ENCODE data around the gene MRPS31.
"Not testable (repeated sequence)": the region's sequence is repeated elsewhere in the genome, so short reads cannot be mapped to it uniquely, and the experiment has no call there.

Gene MRPS31

DNA sequence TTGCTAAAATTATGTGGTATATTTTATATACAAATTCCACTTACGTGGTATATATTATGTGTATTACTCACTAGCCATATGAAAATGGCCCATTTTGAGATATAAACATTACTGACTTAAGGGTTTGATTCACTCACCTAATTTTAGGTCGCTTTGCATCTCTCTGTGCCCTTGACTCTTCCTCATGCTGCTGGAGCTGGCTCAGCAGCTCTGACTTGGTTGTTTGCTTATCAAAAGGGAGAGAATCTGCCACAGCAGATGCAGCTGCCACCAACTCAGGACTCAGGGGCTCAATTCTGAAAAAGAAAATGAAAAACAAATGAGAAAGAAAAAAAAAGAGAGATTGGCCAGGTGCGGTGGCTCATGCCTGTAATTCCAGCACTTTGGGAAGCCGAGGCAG lies 12.2 kb downstream of the MRPS31 start:
- no peak for DNase-seq

DNA sequence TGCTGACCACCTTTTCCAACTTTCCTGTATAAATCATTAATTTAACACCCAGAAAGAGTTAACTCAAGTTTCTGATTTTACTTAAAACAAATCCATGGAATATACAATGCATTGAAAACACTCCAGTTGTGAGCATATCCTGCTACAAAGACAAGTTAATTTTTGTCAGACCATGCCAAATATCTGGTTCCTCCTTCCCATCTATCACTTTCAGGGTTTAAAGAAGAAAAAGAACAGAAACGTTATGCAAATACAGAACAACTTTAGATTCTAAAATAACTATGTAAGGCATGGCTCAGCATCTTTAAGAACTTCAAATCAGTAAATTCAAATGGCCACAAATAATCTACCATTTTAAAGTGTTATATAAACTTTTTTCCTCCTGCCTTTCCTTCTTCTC lies 14.9 kb downstream of the MRPS31 start:
- DNase-seq = no peak

DNA sequence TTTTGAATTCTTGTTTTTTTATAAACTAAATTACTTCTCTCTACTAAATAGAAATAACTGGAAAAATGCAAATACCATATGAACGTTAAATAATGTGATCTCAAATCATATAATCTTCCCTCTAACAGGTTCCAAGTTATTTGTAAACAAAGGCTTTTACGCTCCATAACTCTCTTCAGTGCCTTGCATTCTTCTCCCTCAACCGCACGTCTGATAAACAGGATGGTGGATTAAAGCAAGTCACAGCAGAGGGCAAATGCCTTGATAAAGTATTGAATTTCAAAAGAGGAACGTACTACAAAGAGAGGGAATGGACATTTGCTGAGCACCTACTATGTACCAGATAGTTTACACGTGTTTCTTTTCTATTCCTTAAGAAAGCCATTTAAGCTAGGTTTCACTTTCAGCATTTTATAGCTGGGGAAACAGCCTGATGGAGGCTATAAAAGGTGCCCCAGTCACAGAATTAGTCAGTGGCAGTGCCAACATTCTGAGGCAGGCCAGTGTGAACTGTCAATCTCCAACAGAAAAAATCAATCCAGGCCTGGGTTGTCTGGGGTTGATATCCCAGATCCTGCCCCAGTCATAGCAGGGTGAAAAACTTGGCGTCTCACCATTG lies 15.8 kb downstream of the MRPS31 start:
- no peak for DNase-seq

DNA sequence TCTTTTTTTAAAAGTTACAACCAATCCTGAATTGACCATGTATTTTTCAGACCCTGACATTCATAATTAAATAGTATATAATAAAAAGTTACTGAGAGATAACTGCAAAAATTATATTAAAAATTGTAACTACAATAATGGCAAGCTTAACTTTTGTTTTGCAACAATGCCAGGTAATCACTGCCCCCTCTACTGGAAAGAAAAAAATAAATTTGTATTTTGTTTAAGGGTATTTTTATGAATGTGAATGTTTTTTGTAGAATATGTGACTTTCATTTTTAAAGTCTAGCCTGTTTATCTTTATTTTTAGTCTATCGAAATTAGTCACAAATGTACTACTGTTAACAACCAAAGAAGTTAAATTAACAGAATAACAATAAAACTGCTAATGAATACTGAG lies 21.7 kb downstream of the MRPS31 start:
- no peak for DNase-seq

DNA sequence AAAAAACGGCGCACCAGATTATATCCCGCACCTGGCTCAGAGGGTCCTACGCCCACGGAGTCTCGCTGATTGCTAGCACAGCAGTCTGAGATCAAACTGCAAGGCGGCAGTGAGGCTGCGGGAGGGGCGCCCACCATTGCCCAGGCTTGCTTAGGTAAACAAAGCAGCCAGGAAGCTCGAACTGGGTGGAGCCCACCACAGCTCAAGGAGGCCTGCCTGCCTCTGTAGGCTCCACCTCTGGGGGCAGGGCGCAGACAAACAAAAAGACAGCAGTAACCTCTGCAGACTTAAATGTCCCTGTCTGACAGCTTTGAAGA lies 35.8 kb downstream of the MRPS31 start:
- not testable (repeated sequence) for DNase-seq

DNA sequence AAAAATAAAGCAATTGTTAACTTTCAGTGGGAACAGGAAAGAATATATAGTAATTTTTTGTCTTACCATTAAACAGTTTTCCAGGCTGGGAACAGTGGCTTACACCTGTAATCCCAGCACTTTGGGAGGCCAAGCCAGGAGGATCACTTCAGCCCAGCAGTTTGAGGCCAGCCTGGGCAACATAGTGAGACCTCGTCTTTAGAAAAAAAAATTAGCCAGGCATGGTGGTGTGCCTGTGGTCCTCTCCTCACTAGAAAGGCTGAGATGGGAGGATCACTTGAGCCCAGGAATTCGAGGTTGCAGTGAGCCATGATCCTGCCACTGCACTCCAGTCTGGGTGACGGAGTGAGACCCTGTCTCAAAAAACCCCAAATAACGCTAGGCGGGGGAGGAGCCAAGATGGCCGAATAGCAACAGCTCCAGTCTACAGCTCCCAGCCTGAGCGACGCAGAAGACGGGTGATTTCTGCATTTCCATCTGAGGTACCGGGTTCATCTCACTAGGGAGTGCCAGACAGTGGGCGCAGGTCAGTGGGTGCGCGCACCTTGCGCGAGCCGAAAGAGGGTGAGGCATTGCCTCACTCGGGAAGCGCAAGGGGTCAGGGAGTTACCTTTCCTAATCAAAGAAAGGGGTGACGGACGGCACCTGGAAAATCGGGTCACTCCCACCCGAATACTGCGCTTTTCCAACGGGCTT lies 36.3 kb downstream of the MRPS31 start:
- not testable (repeated sequence) for DNase-seq

DNA sequence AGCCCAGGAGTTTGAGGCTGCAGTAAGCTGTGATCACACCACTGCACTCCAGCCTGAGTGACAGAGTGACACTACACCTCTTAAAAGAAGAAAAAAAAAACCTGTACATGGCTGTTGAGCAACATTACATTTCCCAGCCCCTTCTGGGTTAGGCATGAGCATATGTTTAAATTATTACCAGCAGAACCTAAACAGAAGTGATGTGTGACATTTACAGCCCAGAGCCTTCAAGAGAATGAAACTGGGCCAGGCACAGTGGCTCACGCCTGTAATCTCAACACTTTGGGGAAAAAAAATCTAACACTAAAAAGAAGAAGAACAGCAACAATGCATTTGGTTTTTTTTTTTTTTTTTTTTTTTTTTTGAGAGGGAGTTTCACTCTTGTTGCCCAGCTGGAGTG lies 38.3 kb downstream of the MRPS31 start:
- no peak for DNase-seq

DNA sequence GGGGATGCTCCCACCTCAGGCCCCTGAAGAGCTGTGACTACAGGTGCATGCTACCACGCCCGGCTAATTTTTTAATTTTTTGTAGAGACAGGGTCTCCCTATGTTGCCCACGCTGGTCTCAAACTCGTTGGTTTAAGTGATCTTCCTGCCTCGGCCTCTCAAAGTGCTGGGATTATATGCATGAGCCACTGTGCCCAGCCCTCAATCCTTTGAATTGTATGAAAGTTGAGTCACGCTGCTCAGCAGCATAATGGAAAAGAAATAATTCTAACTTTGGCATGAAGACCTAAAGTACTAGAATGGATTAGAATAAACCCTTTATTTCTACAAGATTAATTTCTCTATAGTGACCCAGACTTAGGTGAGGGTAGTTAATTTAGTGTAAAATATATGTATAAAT lies 42.4 kb downstream of the MRPS31 start:
- no peak for DNase-seq

DNA sequence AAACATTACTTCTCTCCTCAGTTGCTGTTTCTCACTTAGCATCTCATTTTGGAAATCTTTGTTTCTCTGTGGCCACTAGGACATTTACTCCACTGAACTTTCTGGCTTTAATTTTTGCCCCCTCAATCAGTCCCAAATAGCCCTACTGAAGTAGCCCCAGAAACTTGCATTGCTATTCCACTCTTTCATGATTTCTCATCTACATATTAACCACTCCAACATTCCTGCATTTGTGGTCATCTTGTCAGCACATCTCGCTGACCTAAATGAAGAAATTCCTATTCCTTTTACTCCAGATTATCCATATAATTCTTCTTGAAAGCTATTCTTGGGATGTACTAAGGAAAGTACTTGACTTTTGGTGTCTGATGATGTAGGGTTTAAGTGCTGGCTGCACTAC lies 56.6 kb downstream of the MRPS31 start:
- not testable (repeated sequence) for DNase-seq

DNA sequence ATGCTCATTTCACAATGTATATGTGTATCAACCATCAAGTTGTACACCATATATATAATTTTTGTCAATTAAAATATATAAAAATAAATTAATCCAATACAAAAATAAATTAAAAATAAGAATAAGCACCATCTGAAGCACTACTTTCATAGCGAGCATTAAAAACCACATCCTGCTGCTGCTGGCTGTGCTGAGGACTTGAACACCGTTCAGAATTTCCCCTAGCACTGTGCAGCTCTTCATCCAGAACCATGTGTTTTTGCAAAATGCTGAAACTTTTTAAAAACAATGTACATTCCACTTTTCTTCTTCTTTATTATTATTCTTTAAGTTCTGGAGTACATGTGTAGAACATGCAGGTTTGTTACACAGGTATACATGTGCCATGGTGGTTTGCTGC lies 64.6 kb downstream of the MRPS31 start:
- peak; percentile 19 for DNase-seq

DNA sequence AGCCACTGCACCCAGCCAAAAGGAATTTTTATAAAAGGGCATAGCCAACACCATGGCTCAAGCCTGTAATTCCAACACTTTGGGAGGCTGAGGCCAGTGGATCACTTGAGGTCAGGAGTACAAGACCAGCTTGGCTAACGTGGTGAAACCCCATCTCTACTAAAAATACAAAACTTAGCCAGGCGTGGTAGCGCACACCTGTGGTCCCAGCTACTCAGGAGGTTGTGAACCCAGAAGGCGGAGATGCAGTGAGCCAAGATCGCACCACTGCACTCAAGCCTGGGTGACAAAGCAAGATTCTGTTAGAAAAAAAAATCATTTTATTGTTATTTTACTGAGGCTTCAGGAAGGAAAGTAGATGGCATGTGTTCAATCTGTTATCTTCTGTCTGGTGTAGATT lies 73.3 kb downstream of the MRPS31 start:
- no peak for DNase-seq

DNA sequence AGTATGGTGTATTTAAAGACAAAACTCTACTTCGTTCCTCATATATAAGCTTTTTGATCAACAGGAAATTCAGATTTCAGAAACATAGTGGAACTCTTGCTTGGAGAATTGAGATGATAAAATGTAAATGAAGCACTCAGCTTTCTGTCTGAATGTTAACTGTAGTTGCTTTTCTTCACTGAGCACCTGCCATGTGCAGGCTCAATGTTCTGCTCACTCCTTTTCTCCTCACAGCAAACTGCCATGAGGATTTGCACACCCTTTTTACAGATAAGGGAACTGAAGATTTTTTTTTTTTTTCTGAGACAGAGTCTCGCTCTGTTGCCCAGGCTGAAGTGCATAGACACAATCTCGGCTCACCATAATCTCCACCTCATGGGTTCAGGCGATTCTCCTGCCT lies 76.6 kb downstream of the MRPS31 start:
- no peak for DNase-seq

DNA sequence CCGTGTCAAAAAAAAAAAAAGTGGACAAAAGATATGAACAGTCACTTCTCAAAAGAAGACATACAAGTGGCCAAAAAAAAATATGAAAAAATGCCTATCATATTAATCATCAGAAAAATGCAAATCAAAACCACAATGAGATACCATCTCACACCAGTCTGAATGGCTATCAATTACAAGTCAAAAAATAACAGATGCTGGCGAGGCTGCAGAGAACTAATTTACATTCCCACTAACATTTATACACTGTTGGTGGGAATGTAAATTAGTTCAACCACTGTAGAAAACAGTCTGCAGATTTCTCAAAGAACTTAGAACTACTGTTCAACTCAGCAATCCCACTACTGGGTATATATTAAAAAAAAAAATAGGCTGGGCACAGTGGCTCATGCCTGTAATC lies 78.0 kb downstream of the MRPS31 start:
- no peak for DNase-seq

DNA sequence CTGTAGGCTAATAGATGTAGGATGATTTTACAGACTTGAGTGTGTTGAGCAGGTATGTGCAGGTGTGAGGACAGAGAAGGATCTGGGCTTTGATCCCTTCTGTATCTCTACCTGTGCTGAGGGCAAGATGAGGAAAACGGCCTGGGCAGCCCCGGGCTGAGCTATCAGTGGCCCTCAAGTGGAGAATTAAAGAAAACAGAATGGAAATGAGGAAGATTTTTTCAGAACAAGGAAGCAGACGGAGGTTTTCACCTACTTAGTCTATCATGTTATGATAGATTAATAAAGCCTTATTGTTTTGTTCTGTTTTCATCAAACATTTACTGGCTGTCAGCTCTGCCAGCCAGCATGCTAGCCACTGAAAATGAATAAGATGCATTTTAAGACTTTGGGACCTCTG lies 82.2 kb downstream of the MRPS31 start:
- no peak for DNase-seq

DNA sequence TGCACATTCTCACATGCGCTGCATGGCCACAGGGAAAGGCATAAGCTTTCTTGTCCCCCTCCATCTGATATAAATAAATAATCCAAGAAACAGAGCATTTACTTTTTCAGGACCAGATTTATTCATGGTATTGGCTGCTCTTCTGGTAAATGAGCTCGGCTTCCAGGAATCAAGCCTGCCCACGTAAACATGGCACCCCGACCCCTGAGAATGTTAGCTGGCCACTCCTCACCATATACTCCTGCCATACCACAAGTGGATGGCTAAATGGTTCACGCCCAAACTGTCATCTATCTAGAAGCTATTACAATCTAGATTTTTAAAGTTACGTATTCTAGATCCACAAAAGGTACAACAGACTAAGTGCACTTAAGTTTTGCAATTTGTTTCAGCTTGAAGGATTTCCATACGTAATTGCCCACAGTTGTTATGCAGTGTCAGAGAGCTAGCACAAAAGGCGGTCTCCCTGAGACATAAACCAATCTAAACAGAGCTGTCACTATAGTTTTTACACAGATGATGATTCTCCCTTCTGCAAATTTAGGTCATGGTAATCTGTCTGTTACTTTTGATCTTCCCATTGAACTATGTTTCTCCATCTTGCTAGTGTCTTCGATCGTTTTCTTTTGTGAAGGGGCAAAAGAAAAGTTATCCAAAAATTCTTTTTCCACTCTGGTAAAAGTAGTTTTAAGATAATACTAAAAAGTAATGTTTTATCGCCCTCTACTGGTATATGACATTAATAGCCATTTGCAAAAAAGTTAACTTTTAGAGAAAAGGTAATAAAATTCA lies 88.3 kb downstream of the MRPS31 start:
- no peak for DNase-seq

DNA sequence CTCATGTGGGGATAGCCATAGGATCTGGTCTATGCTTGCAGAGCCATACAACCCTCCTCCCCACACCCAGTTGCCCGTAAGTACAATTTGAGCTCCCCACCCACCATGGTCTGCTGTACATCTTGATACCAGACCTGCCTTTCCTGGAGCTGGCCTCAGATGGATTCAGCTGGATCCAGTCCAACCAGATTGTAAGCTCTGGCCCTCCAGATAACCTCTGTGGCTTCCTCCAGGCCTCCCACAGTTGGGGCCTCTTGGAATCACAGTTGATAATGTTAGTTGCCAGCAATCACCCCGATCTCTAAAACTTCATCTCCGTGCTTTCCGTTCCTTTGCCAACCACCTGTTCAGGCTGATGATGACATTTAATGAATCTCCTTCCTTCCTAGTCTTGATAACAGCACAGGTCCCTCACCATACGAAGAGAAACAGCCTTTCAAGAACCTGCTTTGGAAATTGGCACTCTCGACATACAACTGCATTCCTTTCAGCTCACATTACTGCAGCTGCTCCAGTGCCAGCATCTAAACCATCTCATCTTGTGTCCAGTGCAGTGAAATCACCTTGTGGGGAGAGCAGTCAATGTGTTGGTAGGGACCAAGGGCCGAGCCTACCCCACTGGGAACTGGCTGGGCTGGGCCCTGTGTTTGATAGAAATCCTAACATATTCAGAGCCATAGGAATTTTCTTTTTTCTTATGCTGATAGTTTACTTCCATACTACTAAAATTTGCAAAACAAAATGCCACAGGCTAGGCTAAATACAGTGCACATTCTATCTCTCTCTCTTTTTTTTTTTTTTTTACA lies 89.4 kb downstream of the MRPS31 start:
- DNase-seq = no peak

DNA sequence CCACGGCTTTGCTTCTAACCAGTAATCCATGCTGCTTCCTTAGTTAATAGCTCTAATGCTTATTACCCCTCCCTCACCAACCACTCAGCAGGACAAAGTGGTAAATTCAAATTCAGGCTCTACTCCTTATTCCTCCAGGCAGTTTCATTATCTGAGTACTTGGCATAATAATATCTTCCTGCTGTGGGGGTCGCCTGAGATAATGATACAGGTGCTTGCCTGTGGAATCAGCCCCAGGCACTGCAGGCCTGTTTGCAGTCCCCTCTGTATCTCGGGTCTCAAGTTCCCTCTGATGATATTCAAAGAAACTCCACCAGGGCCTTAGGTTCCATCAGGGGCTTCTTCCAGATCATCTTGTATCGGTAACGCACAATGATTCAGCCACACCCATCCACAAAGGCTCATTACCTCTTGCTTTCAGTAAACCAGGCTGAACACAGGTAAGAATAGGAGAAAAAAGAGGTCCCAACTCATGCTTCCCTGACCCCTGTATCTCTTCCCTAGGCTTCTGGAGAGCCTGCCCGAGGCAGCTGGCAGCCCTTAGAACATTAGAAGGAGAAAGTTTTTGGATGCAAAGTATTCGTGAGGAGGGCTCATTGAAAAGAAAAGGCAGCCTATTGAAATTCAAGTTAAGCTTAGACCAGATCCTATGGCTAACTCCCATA lies 90.2 kb downstream of the MRPS31 start:
- no peak for DNase-seq

DNA sequence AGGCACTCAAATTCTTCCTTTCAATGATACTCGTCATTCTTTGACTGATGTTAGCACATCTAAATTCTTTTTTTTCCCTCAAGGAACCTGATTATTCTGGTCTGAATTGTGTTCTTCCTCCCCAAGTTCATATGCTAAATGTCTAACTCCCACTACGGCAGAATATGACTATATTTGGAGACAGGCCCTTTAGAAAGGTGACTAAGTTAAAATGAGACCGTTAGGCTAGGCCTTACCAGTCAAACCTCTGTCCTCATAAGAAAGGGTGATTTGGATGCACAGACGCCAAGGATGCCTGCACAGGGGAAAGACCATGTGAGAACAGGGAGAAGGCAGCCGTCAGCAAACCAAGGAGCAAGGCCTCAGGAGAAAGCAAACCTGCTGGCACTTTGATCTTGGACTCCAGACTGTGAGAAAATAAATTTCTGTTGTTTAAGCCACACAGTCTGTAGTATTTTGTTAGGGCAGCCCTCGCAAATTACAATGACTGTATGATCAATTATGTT lies 91.5 kb downstream of the MRPS31 start:
- DNase-seq = no peak

All from CD4-positive, alpha-beta T cell treated with Interleukin-6 for 4 hours (primary cell).